Endothelial cell of umbilical vein (primary cell): ENCODE data around the gene CHRD. TPM values are rescaled to one million over a fixed set of nuclear protein-coding genes. Genes with fewer than 3 reads are reported as not detected.

Source experiments
- BruUV-seq: library from RNA; stranded (reverse); fragments of 400-500 nt; replicated peaks from 2 replicates; lab custom pipeline; 2021; lab: Mats Ljungman, UMichigan
- CTCF ChIA-PET: fragments of 300-600, 350-600 bp; sonication (Branson Sonifier 250); formaldehyde crosslinking; loops from one replicate; lab custom pipeline; 2021; ENCODE audit warnings: antibody characterized with exemption, inconsistent platforms; lab: Charles Lee
- POLR2A ChIA-PET: fragments of 300-600, 350-600 bp; sonication (Branson Sonifier 250); formaldehyde crosslinking; loops from one replicate; lab custom pipeline; 2021; ENCODE audit warnings: antibody characterized with exemption, inconsistent platforms; lab: Charles Lee
- DNase-seq: peaks from one replicate; pipeline ENCODE4 v3.0.0-alpha.2; 2011; ENCODE audit warnings: low read depth, low spot score
- FAIRE-seq: peaks from 2 replicates; lab custom pipeline; 2011; peaks lifted over from hg19 to GRCh38; lab: Jason Lieb, UNC
- H2AFZ ChIP-seq: 2 replicates; pipeline ENCODE4 v1.6.0; 2012; ENCODE audit warnings: low read depth, low read length, control low read depth, inconsistent platforms
- H3K27ac ChIP-seq: 2 replicates; pipeline ENCODE4 v1.5.1; 2011; ENCODE audit warnings: low read depth, mild to moderate bottlenecking, control low read depth, low read length, moderate library complexity; ENCODE audit not compliant: insufficient read depth
- H3K27me3 ChIP-seq, 2 experiments: 2 replicates each; pipeline versions ENCODE4 v1.6.0 to v1.6.1; 2011; ENCODE audit warnings: low read length in 2 of 2, mixed read lengths in 1 of 2; ENCODE audit not compliant: control insufficient read depth in 2 of 2, insufficient read depth in 2 of 2
- H3K36me3 ChIP-seq, 2 experiments: 2 replicates in 1 of 2; 3 replicates in 1 of 2; pipeline ENCODE4 v1.5.1; 2011; ENCODE audit warnings: low read length in 2 of 2, mild to moderate bottlenecking in 1 of 2, moderate library complexity in 1 of 2; ENCODE audit not compliant: control insufficient read depth in 2 of 2, insufficient read depth in 2 of 2; ENCODE audit errors: extremely low read depth in 1 of 2
- H3K4me1 ChIP-seq: 3 replicates; pipeline ENCODE4 v1.5.1; 2011; ENCODE audit warnings: mild to moderate bottlenecking, low read length; ENCODE audit not compliant: control insufficient read depth, insufficient read depth; ENCODE audit errors: extremely low read depth
- H3K4me2 ChIP-seq: 2 replicates; pipeline ENCODE4 v1.6.1; 2011; ENCODE audit warnings: low read length, control low read depth, mixed read lengths; ENCODE audit not compliant: insufficient read depth
- H3K4me3 ChIP-seq, 3 experiments: fragments of 200-600 bp in 1 of 3; sonication (generic), shearing (Covaris generic) in 1 of 3; replicated peaks in 1 of 3; 2 replicates each; pipeline ENCODE4 v1.5.1; 2011 to 2016; ENCODE audit warnings: control low read depth in 3 of 3, low read length in 3 of 3, mild to moderate bottlenecking in 2 of 3, inconsistent platforms in 1 of 3, low read depth in 1 of 3, moderate library complexity in 1 of 3; ENCODE audit not compliant: insufficient read depth in 1 of 3
- H3K79me2 ChIP-seq: 2 replicates; pipeline ENCODE4 v1.6.0; 2012; ENCODE audit warnings: low read length, inconsistent platforms; ENCODE audit not compliant: control insufficient read depth, insufficient read depth
- H3K9ac ChIP-seq: replicated peaks from 2 replicates; pipeline ENCODE3; 2011; ENCODE audit warnings: low read length, control low read depth; ENCODE audit not compliant: insufficient read depth; ENCODE audit errors: extremely low read depth
- H3K9me1 ChIP-seq: replicated peaks from 3 replicates; pipeline ENCODE4 v1.6.0; 2011; ENCODE audit warnings: mild to moderate bottlenecking, low read length; ENCODE audit not compliant: control insufficient read depth, insufficient read depth; ENCODE audit errors: extremely low read depth
- H3K9me3 ChIP-seq: replicated peaks from 2 replicates; pipeline ENCODE4 v1.5.1; 2012; ENCODE audit warnings: low read length, inconsistent platforms; ENCODE audit not compliant: control insufficient read depth, insufficient read depth
- H4K20me1 ChIP-seq: replicated peaks from 2 replicates; pipeline ENCODE3; 2011; ENCODE audit warnings: mild to moderate bottlenecking, low read length; ENCODE audit not compliant: control insufficient read depth, insufficient read depth; ENCODE audit errors: extremely low read depth
- CTCF ChIP-seq, 2 donors: IDR thresholded peaks; 1 replicate in 1 of 2; 2 replicates in 1 of 2; pipeline ENCODE4 v1.5.1; 2011; ENCODE audit warnings: low read length in 2 of 2, mild to moderate bottlenecking in 2 of 2, moderate library complexity in 2 of 2, control low read depth in 1 of 2, inconsistent platforms in 1 of 2, low read depth in 1 of 2; ENCODE audit not compliant: insufficient read depth in 1 of 2; ENCODE audit errors: extremely low read depth in 1 of 2
- EZH2 ChIP-seq: IDR thresholded peaks from 2 replicates; pipeline ENCODE4 v1.6.1; 2012; ENCODE audit warnings: borderline replicate concordance, low read depth, mild to moderate bottlenecking, moderate library complexity, low read length, inconsistent platforms; ENCODE audit not compliant: severe bottlenecking
- FOS ChIP-seq: IDR thresholded peaks from 2 replicates; pipeline ENCODE4 v1.6.1; 2011; ENCODE audit warnings: mild to moderate bottlenecking, low read length, moderate library complexity, borderline replicate concordance; ENCODE audit not compliant: insufficient read depth
- GATA2 ChIP-seq: IDR thresholded peaks from 2 replicates; pipeline ENCODE4 v1.7.0; 2011; ENCODE audit warnings: low read depth, mild to moderate bottlenecking, moderate library complexity, mixed read lengths, low read length; ENCODE audit not compliant: insufficient read length, insufficient read depth
- JUN ChIP-seq: IDR thresholded peaks from 2 replicates; pipeline ENCODE4 v1.6.1; 2011; ENCODE audit warnings: borderline replicate concordance, low read depth; ENCODE audit not compliant: insufficient read length, insufficient read depth
- MAX ChIP-seq: IDR thresholded peaks from 2 replicates; pipeline ENCODE4 v1.6.1; 2011; ENCODE audit not compliant: insufficient read depth, insufficient read length
- MYC ChIP-seq: IDR thresholded peaks from one replicate; pipeline ENCODE4 v1.6.1; 2011; ENCODE audit warnings: mild to moderate bottlenecking, low read depth, low read length
- POLR2A ChIP-seq: IDR thresholded peaks from 2 replicates; pipeline ENCODE4 v1.6.1; 2012; ENCODE audit warnings: low read depth, mild to moderate bottlenecking, control low read depth, low read length
- POLR2AphosphoS5 ChIP-seq: IDR thresholded peaks from 2 replicates; pipeline ENCODE4 v1.6.1; 2012; ENCODE audit warnings: low read depth, mild to moderate bottlenecking, control low read depth, low read length, moderate library complexity; ENCODE audit not compliant: insufficient read depth
- dilution Hi-C: fragments of 300-500 bp; cut with MboI; formaldehyde crosslinking; loops from one replicate; pipeline ENCODE4 v1.15.0; 2019; ENCODE audit warnings: low sequenced_read_pairs; ENCODE audit not compliant: extremely low pct_ligation_motif_present
- intact Hi-C: fragments of 100-400 bp; cut with micrococcal nuclease; formaldehyde crosslinking; loops from one replicate; pipeline ENCODE4 v1.10.0; 2022
- polyA plus RNA-seq, 4 experiments: library from polyadenylated mRNA; depleted of rRNA in 3 of 4; stranded (reverse) in 3 of 4; unstranded in 1 of 4; fragments of >200 nt; gene quantifications; 2 replicates each; pipeline versions ENCODE4 v1.2.1 to v1.2.3, GENCODE V29; 2011 to 2012; ENCODE audit warnings: missing spikeins in 1 of 4
- total RNA-seq: library from RNA; stranded (reverse); gene quantifications from 2 replicates; pipeline ENCODE4 v1.2.3, GENCODE V29; 2021

Gene CHRD
- total and polyA plus RNA-seq, 2 donors (not counting 3 experiments of a cell fraction or from before 2014, with no cell fraction given), result 0.40 to 0.54 TPM

- no peaks in the 10 kb centered on the region for H3K36me3 ChIP-seq
- no TSS peak for BruUV-seq
- no peak overlapping the region for H3K4me2 ChIP-seq
- intact Hi-C loops, result loop anchor here (5.0 kb wide), 1 partner anchor 362 kb away; no protein-coding TSS in a partner anchor
- ChIA-PET POLR2A (no interaction called here), CTCF (interaction anchor here (1.0 to 6.9 kb wide), 7 partner anchors 9 to 402 kb away, joined by 3 to 52 read pairs (median 6); no protein-coding TSS in a partner anchor)
- TF ChIP-seq MAX (no peak), CTCF (IDR thresholded peaks at IDR 0.05; ENCODE audit: extremely low read depth in 1 of 2, insufficient read depth in 1 of 2, low read depth in 1 of 2, low read length in 2 of 2) (no peak), EZH2 (no peak), FOS (no peak), JUN (no peak), GATA2 (no peak), POLR2AphosphoS5 (no peak), POLR2A (no peak), MYC (no peak)
- H3K27me3 ChIP-seq, result peaks cover 25 to 33% of the 10 kb centered on the region in 2 experiments
- H3K4me3 ChIP-seq, result no peak overlapping the region
- peaks cover 10% of the 10 kb centered on the region for H3K4me1 ChIP-seq
- H3K9me1 ChIP-seq, result no peaks in the 10 kb centered on the region
- FAIRE-seq (no peak), DNase-seq (no peak)
- dilution Hi-C loops, result no loop called here
- H3K9ac ChIP-seq, result no peak overlapping the region
- H3K27ac ChIP-seq, result no peak overlapping the region
- no peaks in the 10 kb centered on the region for H4K20me1 ChIP-seq
- H2AFZ ChIP-seq, result no peak overlapping the region
- H3K9me3 ChIP-seq, result no peaks in the 10 kb centered on the region
- no peaks in the 10 kb centered on the region for H3K79me2 ChIP-seq
Observed at GRCh38 chr3:184384342-184384741, 4.5 kb downstream of the CHRD start.
